Progenitor cell of endocrine pancreas (in vitro differentiated cells): Measurements from ENCODE around the gene TEX13A. TPM values are rescaled to one million over a fixed set of nuclear protein-coding genes. Genes with fewer than 3 reads are reported as not detected.
"Not testable (repeated sequence)": the region's sequence is repeated elsewhere in the genome, so short reads cannot be mapped to it uniquely, and the experiment has no call there.

ENCODE experiments used
- DNase-seq: peaks from one replicate; pipeline ENCODE4 v3.0.0; 2021; ENCODE audit warnings: low spot score; ENCODE audit not compliant: unreplicated experiment
- H3K27ac Mint-ChIP-seq: 2 replicates; pipeline ENCODE4 v1.8.0; 2021; ENCODE audit warnings: mild to moderate bottlenecking, moderate library complexity, mixed read lengths
- H3K27me3 Mint-ChIP-seq: 2 replicates; pipeline ENCODE4 v1.8.0; 2021; ENCODE audit warnings: mixed read lengths
- H3K36me3 Mint-ChIP-seq: 2 replicates; pipeline ENCODE4 v1.8.0; 2022; ENCODE audit warnings: mixed read lengths; ENCODE audit not compliant: insufficient read depth
- H3K4me1 Mint-ChIP-seq: 2 replicates; pipeline ENCODE4 v1.8.0; 2021; ENCODE audit warnings: low read depth, mixed read lengths
- H3K4me3 Mint-ChIP-seq: 2 replicates; pipeline ENCODE4 v1.8.0; 2021; ENCODE audit warnings: low read depth, mild to moderate bottlenecking, moderate library complexity, mixed read lengths
- H3K9me3 Mint-ChIP-seq: 2 replicates; pipeline ENCODE4 v1.8.0; 2021; ENCODE audit warnings: low read depth, mixed read lengths
- CTCF ChIP-seq: fragments of 200-600 bp; sonication (generic); IDR thresholded peaks from one replicate; pipeline ENCODE4 v1.5.0; 2021; ENCODE audit warnings: antibody characterized with exemption, mild to moderate bottlenecking; ENCODE audit not compliant: unreplicated experiment
- total RNA-seq: library from RNA; stranded (reverse); gene quantifications from 2 replicates; pipeline ENCODE4 v1.2.1, GENCODE V29; 2021

The TEX13A gene
- total RNA-seq, 1 donor from 2014 or later = not detected

DNA sequence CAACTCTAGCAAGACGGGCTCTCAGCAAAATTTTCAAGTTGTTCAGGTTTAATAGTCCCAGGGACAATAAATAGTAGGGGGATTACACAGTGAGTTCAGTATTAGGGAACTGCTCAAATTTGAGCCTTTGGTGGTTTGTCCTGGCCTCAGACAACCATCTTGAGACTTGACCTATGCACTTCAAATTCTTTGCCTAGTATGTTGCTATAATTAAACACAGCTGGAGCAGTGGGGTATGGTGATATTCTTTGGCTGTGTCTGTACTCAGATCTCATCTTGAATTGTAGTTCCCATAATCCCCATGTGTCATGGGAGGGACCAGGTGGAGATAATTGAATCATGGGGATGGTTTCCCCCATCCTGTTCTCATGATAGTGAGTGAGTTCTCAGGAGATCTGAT lies 43.3 kb upstream of the TEX13A start:
- H3K27ac Mint-ChIP-seq = peak overlapping the region; percentile 25
- TF ChIP-seq CTCF = no peak
- H3K4me1 Mint-ChIP-seq = peaks cover 3% of the 10 kb centered on the region
- H3K27me3 Mint-ChIP-seq = no peaks in the 10 kb centered on the region
- no peak for DNase-seq
- H3K4me3 Mint-ChIP-seq = no peak overlapping the region
- H3K36me3 Mint-ChIP-seq = no peaks in the 10 kb centered on the region
- H3K9me3 Mint-ChIP-seq = peaks cover 22% of the 10 kb centered on the region

GRCh38 chrX:105263171-105263570 lies 42.7 kb upstream of the TEX13A start:
- H3K4me1 Mint-ChIP-seq = peaks cover 3% of the 10 kb centered on the region
- H3K4me3 Mint-ChIP-seq = no peak overlapping the region
- H3K9me3 Mint-ChIP-seq = peaks cover 28% of the 10 kb centered on the region
- TF ChIP-seq CTCF = no peak
- H3K36me3 Mint-ChIP-seq = peaks cover 1% of the 10 kb centered on the region
- H3K27ac Mint-ChIP-seq = no peak overlapping the region
- no peak for DNase-seq
- H3K27me3 Mint-ChIP-seq = no peaks in the 10 kb centered on the region

- Mint-ChIP-seq H3K9me3 (peaks cover 40% of the 10 kb centered on the region), H3K27ac (no peak overlapping the region), H3K4me3 (no peak overlapping the region), H3K4me1 (peaks cover 1% of the 10 kb centered on the region), H3K27me3 (no peaks in the 10 kb centered on the region), H3K36me3 (peaks cover 3% of the 10 kb centered on the region)
- no peak for DNase-seq
- no peak for TF ChIP-seq CTCF
Observed at GRCh38 chrX:105260291-105261043, 40.0 kb upstream of the TEX13A start.

DNA sequence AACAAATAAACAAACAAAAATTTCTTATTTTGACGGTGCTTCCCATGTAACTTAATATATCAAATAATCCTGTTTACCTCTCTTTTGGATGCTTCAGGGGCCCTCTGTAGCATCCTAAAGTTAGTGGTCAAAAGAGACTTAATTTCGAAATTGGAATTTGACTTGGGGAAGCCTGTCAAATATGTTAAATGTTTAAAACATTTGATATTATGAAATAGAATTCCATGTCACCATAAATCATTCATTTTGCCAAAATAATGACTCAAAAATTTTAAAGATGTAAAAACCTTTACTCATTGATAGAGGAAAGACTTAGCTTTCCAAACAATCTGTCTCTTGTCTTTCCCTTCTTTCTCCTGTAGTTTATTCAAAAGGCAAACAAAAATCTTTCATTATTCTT lies 20.6 kb upstream of the TEX13A start:
- Mint-ChIP-seq H3K9me3 (peaks cover 24% of the 10 kb centered on the region), H3K4me1 (peaks cover 6% of the 10 kb centered on the region), H3K4me3 (no peak overlapping the region), H3K36me3 (no peaks in the 10 kb centered on the region), H3K27me3 (no peaks in the 10 kb centered on the region), H3K27ac (no peak overlapping the region)
- TF ChIP-seq CTCF = no peak
- DNase-seq = no peak

DNA sequence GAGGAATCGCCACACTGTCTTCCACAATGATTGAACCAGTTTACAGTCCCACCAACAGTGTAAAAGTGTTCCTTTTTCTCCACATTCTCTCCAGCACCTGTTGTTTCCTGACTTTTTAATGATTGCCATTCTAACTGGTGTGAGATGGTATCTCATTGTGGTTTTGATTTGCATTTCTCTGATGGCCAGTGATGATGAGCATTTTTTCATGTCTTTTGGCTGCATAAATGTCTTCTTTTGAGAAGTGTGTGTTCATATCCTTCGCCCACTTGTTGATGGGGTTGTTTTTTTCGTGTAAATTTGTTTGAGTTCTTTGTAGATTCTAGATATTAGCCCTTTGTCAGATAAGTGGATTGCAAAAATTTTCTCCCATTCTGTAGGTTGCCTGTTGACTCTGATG lies 16.9 kb upstream of the TEX13A start:
- H3K27me3 Mint-ChIP-seq, H3K27ac Mint-ChIP-seq, H3K4me3 Mint-ChIP-seq, H3K36me3 Mint-ChIP-seq, DNase-seq, H3K4me1 Mint-ChIP-seq: not testable (repeated sequence)
- H3K9me3 Mint-ChIP-seq = peaks cover 22% of the 10 kb centered on the region

- H3K27ac Mint-ChIP-seq = no peak overlapping the region
- no peak for TF ChIP-seq CTCF
Observed at GRCh38 chrX:105229146-105229545, 8.7 kb upstream of the TEX13A start.

More at GRCh38 chrX:105229146-105229545, 8.7 kb upstream of the TEX13A start:
- Mint-ChIP-seq H3K4me3 (no peak overlapping the region), H3K9me3 (peaks cover 24% of the 10 kb centered on the region), H3K27me3 (no peaks in the 10 kb centered on the region), H3K36me3 (no peaks in the 10 kb centered on the region), H3K4me1 (no peaks in the 10 kb centered on the region)
- DNase-seq = no peak
